Activated B cell treated with CpG ODN at 0.5 μM for 24 hours (primary cell): ENCODE results near the gene CTNNA2. TPM values are rescaled to one million over a fixed set of nuclear protein-coding genes. Genes with fewer than 3 reads are reported as not detected.

Source experiments
- ATAC-seq: fragments of 200-7000 bp; cut with Tn5 transposase; one replicate; pipeline ENCODE4 v1.10.0; 2021; ENCODE audit warnings: low read depth, mild to moderate bottlenecking, moderate library complexity
- CTCF ChIA-PET: fragments of 350-600 bp; sonication (Branson Sonifier 250); formaldehyde crosslinking; loops from one replicate; lab custom pipeline; 2021; ENCODE audit warnings: antibody characterized with exemption; lab: Charles Lee
- POLR2A ChIA-PET: fragments of 350-600 bp; sonication (Branson Sonifier 250); formaldehyde crosslinking; loops from one replicate; lab custom pipeline; 2021; ENCODE audit warnings: antibody characterized with exemption; lab: Charles Lee
- DNase-seq: peaks from one replicate; pipeline ENCODE4 v3.0.0; 2022
- H3K27ac Mint-ChIP-seq: one replicate; pipeline ENCODE4 v1.8.0; 2020; ENCODE audit warnings: mixed read lengths
- H3K27me3 Mint-ChIP-seq: one replicate; pipeline ENCODE4 v1.8.0; 2021; ENCODE audit warnings: mixed read lengths
- H3K36me3 Mint-ChIP-seq: one replicate; pipeline ENCODE4 v1.8.0; 2021; ENCODE audit warnings: low read depth, mixed read lengths
- H3K4me1 Mint-ChIP-seq: one replicate; pipeline ENCODE4 v1.8.0; 2021; ENCODE audit warnings: mixed read lengths
- H3K4me3 Mint-ChIP-seq: one replicate; pipeline ENCODE4 v1.8.0; 2020; ENCODE audit warnings: mild to moderate bottlenecking, mixed read lengths
- H3K9me3 Mint-ChIP-seq: one replicate; pipeline ENCODE4 v1.8.0; 2020; ENCODE audit warnings: mixed read lengths
- intact Hi-C: fragments of 100-400 bp; cut with micrococcal nuclease; formaldehyde crosslinking; loops from one replicate; pipeline ENCODE4 v1.15.1; 2024
- total RNA-seq: library from RNA; stranded (reverse); gene quantifications from 2 replicates; pipeline ENCODE4 v1.2.3, GENCODE V29; 2022
- TF ChIP-seq, protein P1 (sequence below): fragments of 200-600 bp; IDR thresholded peaks from one replicate; pipeline ENCODE4 v1.8.0; 2022; ENCODE audit warnings: antibody characterized with exemption, mild to moderate bottlenecking

The CTNNA2 gene
- total RNA-seq, 1 donor from 2014 or later: not detected

DNA sequence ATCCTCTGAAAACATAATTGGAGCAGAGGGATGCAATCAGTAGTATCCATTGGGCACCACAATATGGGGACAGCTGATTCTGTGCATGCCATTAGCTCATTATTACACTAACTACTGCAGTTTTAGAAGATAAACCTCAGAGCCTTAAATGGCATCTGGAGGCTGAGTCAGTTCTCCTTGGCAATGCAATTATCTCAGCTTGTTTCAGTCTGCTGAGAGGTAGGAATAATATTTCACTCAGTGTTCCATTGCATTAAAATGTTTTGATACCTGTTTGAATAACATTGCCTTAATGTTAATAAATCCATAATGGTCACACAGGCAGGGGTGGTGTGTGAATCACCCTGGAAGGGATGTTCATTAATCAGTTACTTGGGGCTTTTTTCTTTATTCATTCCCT, 482.1 kb downstream of the CTNNA2 start:
- Mint-ChIP-seq H3K9me3 (no peaks in the 10 kb centered on the region), H3K27ac (no peak overlapping the region), H3K4me1 (no peaks in the 10 kb centered on the region), H3K36me3 (no peaks in the 10 kb centered on the region), H3K27me3 (no peaks in the 10 kb centered on the region), H3K4me3 (no peak overlapping the region)
- TF ChIP-seq, protein P1, sequence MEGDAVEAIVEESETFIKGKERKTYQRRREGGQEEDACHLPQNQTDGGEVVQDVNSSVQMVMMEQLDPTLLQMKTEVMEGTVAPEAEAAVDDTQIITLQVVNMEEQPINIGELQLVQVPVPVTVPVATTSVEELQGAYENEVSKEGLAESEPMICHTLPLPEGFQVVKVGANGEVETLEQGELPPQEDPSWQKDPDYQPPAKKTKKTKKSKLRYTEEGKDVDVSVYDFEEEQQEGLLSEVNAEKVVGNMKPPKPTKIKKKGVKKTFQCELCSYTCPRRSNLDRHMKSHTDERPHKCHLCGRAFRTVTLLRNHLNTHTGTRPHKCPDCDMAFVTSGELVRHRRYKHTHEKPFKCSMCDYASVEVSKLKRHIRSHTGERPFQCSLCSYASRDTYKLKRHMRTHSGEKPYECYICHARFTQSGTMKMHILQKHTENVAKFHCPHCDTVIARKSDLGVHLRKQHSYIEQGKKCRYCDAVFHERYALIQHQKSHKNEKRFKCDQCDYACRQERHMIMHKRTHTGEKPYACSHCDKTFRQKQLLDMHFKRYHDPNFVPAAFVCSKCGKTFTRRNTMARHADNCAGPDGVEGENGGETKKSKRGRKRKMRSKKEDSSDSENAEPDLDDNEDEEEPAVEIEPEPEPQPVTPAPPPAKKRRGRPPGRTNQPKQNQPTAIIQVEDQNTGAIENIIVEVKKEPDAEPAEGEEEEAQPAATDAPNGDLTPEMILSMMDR: no peak
- POLR2A ChIA-PET: no interaction called here
- intact Hi-C loops: no loop called here
- ATAC-seq: no peak
- CTCF ChIA-PET: no interaction called here
- DNase-seq: no peak

DNA sequence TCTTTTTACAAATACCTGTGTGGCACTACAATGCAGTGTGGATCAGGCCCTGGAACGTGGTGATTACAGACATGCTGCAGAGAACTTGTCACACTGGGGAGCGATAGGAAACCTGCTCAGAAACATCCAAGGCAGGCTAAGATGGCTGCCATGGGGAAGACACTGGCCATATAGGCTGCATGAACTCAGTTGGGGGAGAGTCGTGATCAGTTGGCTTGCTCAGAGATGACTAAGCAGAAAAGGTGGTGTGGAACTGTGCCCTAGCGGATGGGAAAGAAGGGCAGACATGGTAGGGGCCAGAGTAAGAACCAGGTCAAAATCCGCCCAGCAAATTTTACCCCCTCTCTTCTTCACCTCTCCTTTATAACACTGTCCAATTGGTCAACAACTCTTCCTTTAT, 483.9 kb downstream of the CTNNA2 start:
- ChIA-PET CTCF (no interaction called here), POLR2A (no interaction called here)
- Mint-ChIP-seq H3K4me1 (no peaks in the 10 kb centered on the region), H3K36me3 (no peaks in the 10 kb centered on the region), H3K27me3 (no peaks in the 10 kb centered on the region), H3K27ac (no peak overlapping the region), H3K9me3 (peaks cover 3% of the 10 kb centered on the region), H3K4me3 (no peak overlapping the region)
- ATAC-seq: no peak
- intact Hi-C loops: no loop called here
- TF ChIP-seq, protein P1: no peak
- no peak for DNase-seq

DNA sequence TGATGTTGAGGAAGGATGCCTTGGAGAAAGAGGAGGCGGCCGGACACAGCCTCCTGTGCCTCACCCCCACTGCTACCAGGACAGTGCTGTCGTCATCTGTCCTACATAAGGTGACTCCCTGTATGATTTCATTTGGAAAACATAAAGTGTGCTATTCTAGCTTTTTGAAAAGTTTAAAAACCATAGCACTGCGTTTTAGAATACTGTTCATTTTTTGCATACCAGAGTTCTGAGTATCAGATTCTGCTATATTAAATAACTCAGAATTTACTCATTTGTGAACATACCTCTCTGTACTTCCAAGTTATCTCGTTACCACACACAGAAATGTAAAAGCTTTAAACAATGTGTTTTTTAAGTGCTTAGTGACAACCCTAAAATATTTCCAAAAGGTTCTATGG, 488.9 kb downstream of the CTNNA2 start:
- Mint-ChIP-seq H3K27me3 (no peaks in the 10 kb centered on the region), H3K4me3 (no peak overlapping the region)
- POLR2A ChIA-PET: no interaction called here

DNA sequence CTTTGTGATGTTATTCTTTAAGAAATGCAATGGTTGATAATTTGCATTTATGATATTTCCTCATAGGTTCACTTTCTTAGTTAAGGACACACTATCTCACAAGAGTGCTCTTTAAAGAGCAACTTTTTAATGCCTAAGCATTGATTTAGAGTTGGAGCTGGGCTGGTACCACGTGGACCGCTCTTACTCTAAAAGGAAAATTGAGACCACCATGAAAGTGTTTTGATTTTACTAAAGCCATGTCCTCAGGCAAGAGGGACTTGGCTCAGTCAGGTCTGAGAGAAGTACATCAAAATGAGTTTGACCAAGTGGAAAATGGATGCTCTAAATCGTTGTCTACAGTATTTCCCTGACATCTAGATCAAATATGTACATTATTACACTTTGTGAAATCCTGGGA, 489.3 kb downstream of the CTNNA2 start:
- Mint-ChIP-seq H3K36me3 (no peaks in the 10 kb centered on the region), H3K27ac (no peak overlapping the region), H3K27me3 (no peaks in the 10 kb centered on the region), H3K4me3 (no peak overlapping the region), H3K4me1 (no peaks in the 10 kb centered on the region), H3K9me3 (peaks cover 3% of the 10 kb centered on the region)
- ATAC-seq (no peak), DNase-seq (no peak)
- intact Hi-C loops: no loop called here
- TF ChIP-seq, protein P1: no peak
- CTCF ChIA-PET: no interaction called here
- POLR2A ChIA-PET: no interaction called here

More for the DNA sequence above, 488.9 kb downstream of the CTNNA2 start:
- intact Hi-C loops: no loop called here
- DNase-seq (no peak), ATAC-seq (no peak)
- Mint-ChIP-seq H3K36me3 (no peaks in the 10 kb centered on the region), H3K4me1 (no peaks in the 10 kb centered on the region), H3K27ac (no peak overlapping the region), H3K9me3 (peaks cover 3% of the 10 kb centered on the region)
- TF ChIP-seq, protein P1: no peak
- CTCF ChIA-PET: no interaction called here

DNA sequence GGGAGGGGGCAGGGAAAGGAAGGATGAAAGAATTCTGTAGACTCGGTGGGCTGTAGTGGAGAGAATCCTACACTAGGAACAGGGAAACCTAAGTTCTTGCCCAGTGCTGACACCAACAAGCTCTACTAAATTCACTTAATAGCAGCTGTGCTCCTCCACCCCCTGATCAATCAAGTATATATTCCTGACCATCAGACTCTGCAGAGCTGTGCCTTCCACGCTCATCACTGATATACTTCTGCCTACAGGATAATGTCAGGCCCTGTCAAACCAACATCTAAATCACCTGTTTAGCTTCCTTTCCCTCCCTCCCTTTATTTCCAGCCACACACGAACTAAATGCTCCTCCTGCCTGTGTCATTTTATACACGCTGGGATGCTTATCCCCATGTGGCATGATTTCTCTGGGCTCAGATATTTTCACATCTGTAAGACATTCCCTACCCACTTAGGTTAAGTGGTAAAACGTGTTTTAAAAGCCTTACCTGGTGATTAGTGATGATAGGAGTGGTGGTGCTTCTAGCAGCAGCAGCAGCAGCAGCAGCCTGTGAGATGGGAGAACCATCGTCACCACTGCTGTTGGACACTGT, 489.8 kb downstream of the CTNNA2 start:
- Mint-ChIP-seq H3K36me3 (no peaks in the 10 kb centered on the region), H3K27me3 (no peaks in the 10 kb centered on the region), H3K9me3 (peaks cover 3% of the 10 kb centered on the region), H3K4me1 (no peaks in the 10 kb centered on the region), H3K4me3 (no peak overlapping the region), H3K27ac (no peak overlapping the region)
- TF ChIP-seq, protein P1: no peak
- ChIA-PET POLR2A (no interaction called here), CTCF (no interaction called here)
- intact Hi-C loops: no loop called here
- ATAC-seq (no peak), DNase-seq (no peak)
